CD4-positive, alpha-beta T cell treated with Interleukin-4 for 1 hour (primary cell): ENCODE results near the gene ARHGAP6.
"Not testable (repeated sequence)": the region's sequence is repeated elsewhere in the genome, so short reads cannot be mapped to it uniquely, and the experiment has no call there.

Experiments used
- DNase-seq, 2 donors: peaks; one replicate each; pipeline ENCODE4 v3.0.0-alpha.2; 2020 to 2022

The ARHGAP6 gene

GRCh38 chrX:11567528-11568220 lies 98.0 kb downstream of the ARHGAP6 start:
- no peak for DNase-seq

DNA sequence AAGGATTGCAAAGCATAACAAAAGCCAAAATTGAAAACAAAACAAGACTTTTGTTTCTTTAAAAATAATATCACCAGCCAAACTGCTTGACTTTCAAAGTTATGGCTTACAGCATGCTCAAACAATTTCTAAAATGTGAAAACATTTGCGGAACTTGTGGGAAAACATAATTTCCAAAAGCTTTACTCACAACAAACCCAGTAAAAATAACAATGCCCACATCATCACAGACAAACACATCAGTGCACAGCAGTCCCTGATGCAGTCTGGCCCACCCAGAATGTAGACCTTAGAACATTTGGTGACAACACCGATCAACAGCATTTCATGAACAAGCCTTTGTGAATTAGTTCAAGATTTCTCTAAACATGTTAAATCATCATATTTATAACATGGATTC lies 98.9 kb downstream of the ARHGAP6 start:
- no peak for DNase-seq

GRCh38 chrX:11566173-11566572 lies 99.5 kb downstream of the ARHGAP6 start:
- DNase-seq = no peak

DNA sequence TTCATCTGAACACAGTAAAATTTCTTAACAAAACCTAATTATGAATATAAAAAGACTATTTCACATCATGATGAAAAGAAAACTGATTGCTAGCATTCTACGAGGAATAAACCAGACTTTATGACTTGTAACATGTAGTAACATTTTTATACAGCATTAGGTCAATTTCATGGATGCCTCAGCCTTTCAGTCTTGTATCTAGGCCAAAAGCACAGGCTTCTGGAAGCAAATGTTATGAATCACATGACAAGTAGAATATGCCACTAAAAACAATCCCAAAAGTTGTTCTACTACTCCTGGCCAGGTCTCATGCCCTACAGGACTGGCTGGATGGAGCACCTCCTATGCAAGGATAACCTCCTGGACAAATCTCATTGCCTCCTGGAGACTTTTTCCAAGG lies 101.2 kb downstream of the ARHGAP6 start:
- DNase-seq = no peak

- DNase-seq = no peak
Measured at GRCh38 chrX:11562570-11562969, 103.2 kb downstream of the ARHGAP6 start.

GRCh38 chrX:11558972-11559371 lies 106.7 kb downstream of the ARHGAP6 start:
- DNase-seq = peak; percentile 35 to 36

DNA sequence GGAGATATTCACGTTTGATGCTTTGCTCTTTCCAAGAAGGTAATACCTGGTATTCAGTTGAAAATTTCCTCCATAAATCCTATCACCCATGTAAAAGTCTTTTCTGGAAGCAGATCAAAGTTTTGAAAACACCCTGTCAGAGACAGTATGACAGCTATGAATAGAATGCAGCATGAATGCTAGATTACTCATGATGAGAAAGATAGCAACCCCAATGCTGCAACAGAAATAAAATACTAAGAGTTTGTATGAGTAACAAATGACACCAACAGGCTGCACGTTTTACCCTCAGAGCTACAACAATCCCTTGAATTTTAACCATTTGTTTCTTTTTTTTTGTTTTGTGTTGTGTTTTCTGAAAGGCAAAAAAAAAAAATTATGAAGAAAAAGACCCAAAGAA lies 108.6 kb downstream of the ARHGAP6 start:
- DNase-seq = no peak

DNA sequence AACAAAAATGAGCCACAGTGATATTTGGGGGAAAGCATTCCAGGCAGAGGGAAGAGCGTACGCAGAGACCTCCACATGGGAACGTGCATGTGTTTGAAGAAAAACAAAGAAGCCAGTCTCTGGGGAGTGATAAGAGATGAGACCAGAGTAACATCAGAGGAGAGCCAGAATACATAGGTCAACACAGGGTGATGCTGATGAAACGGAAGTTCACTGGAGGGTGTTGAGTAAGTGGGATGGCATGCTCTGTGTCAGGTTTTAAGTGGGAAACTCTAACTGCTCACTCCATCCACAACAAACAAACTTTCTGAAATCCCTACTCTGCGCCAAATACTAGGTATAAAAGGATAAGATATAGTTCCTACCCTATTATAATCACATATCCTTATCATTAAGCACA lies 110.0 kb downstream of the ARHGAP6 start:
- no peak for DNase-seq

DNA sequence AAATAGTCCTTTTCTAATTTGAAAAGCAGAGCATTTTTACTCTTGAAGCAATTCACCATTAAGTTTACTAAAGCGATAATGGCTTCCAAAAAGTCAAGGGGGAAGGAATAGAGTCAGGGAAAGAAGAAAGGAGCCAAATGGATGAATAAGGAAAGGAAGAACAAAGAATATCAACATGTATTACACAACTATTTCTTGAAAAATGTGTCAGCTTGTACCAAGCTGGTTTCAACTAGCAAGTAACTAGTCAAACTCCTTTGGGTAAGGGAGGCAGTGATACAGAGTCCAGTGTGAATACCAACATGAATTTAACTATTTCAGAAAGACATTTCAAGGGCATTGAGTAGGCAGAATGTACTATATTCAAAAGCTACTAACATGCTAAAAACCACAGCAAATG lies 112.1 kb downstream of the ARHGAP6 start:
- DNase-seq = no peak

GRCh38 chrX:11551151-11551550 lies 114.6 kb downstream of the ARHGAP6 start:
- no peak for DNase-seq

- DNase-seq = no peak
Measured at GRCh38 chrX:11546917-11547316, 118.8 kb downstream of the ARHGAP6 start.

- DNase-seq = no peak
Measured at GRCh38 chrX:11543249-11543648, 122.5 kb downstream of the ARHGAP6 start.

- DNase-seq = no peak
Measured at GRCh38 chrX:11541510-11541909, 124.2 kb downstream of the ARHGAP6 start.

DNA sequence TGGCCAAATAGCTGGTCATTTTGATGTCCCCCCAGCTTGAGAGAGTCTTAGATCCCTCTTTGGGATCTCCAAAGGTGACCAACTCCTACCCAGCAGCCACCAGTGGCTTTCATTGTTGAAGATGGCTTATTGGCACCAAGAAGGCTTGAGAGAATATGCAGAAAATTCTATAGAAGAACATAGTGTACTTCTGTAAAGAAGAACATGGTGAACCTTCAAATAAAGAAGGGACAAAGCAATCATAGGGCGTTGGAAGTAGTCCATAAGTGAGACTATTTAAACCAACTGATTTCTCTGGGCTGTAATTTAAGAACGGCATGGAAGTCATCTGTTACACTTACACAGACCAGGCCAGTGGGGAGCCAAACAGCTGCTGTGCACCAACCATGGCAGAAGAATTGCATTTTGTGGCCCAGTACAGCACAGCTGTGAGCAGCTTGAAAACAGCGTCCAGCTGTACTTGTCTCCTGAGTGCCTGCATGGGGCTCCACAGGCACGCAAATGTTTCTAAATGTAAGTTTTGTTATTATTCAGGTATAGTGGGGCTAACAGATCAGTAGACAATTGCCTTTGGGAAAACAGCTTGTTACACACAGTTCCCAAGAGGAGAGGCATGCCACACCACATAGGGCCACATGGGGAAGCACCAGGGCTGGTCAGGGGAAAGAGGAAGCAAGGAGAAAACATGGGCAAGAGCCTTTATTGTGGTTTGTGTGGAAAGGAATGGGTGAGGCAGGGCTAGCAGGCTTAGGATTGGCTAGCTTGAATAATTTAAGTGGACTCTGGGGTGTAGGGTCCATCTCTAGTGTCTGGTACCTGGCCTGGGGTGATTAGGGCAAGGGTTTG lies 125.0 kb downstream of the ARHGAP6 start:
- no peak for DNase-seq

GRCh38 chrX:11537141-11537540 lies 128.6 kb downstream of the ARHGAP6 start:
- no peak for DNase-seq

- no peak for DNase-seq
Measured at GRCh38 chrX:11535156-11535919, 130.4 kb downstream of the ARHGAP6 start.

- peak in 1 of 2 donors; percentile 82 for DNase-seq
Measured at GRCh38 chrX:11533199-11533651, 132.5 kb downstream of the ARHGAP6 start.

GRCh38 chrX:11532291-11533078 lies 133.2 kb downstream of the ARHGAP6 start:
- DNase-seq = no peak

DNA sequence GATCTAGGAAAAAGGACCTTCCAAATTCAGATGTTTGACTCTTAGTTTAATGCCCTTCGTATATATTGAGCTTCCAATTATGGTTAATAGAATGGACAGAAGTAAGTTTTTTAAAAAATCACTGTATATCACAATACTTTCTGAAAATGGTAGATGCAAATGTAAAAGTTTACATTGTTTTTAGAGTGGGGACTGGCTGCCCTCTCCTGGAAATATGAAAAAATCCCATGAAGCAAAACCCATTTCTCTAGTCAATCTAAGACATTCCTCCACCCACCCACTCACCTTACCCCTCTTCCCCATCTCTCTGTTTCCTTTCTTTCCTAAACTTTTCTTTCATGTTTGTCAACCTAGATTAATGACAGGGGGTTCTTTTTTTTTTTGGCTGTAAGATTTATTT lies 134.5 kb downstream of the ARHGAP6 start:
- DNase-seq = no peak

DNA sequence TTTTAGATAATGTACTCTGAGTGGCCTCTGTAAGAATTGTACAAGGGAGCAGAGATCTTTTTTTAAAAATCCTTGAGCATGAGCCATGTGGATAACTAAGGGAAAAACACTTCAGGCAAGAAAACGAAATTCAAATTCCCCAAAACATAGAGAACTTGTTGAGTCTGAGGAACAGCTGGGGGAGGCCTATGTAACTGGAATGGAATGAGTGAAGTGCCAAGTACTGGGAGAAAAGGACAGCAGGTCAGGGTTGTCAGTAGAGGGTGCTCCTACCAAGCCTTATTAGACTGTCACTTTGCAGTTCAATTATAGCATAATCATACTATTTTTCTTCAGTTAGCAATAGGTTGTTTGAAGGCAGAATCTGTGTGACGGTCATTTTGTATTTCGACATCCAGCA lies 135.1 kb downstream of the ARHGAP6 start:
- DNase-seq = no peak

- DNase-seq = no peak
Measured at GRCh38 chrX:11528623-11529022, 137.1 kb downstream of the ARHGAP6 start.

DNA sequence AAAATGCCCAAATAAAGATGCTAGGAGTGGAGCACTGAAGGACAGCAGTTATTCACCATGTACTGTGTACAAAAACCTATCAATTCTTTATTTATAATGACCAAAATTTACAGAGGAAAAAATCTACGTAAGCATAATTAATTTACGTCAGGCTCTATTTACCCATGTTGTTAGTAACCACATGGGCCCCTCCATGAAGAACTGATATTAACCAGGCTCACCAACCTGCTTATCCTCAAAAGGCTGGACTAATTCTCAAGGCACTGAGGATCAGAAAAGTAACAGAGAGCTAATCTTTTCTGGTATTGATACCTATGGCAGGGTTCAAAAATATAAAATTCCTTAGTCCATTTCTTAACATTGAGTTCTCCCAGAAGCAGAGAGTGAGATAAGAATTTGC lies 140.0 kb downstream of the ARHGAP6 start:
- no peak for DNase-seq

DNA sequence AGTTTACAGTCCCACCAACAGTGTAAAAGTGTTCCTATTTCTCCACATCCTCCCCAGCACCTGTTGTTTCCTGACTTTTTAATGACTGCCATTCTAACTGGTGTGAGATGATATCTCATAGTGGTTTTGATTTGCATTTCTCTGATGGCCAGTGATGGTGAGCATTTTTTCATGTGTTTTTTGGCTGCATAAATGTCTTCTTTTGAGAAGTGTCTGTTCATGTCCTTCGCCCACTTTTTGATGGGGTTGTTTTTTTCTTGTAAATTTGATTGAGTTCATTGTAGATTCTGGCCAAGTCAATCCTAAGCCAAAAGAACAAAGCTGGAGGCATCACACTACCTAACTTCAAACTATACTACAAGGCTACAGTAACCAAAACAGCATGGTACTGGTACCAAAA lies 146.5 kb downstream of the ARHGAP6 start:
- not testable (repeated sequence) for DNase-seq
